Tibial artery (tissue), 4 donors: ENCODE results near the gene SLC25A33.
A peak's percentile ranks its signal among the peaks of the same experiment; 100 is the strongest.

Experiments
- DNase-seq, 2 donors: peaks; one replicate each; pipeline ENCODE4 v3.0.0-alpha.2; 2019
- H3K27ac ChIP-seq, 2 donors: fragments of 200-600 bp; sonication (generic) in 1 of 2; 1 replicate in 1 of 2; 2 replicates in 1 of 2; pipeline ENCODE4 v1.5.1; 2018 to 2019; ENCODE audit warnings: mild to moderate bottlenecking in 1 of 2
- H3K27me3 ChIP-seq, 2 donors: fragments of 200-600 bp; sonication (generic) in 1 of 2; one replicate each; pipeline versions ENCODE4 v1.5.1 to v1.6.0; 2016 to 2019
- H3K36me3 ChIP-seq, 3 donors: fragments of 200-600 bp; sonication (generic) in 2 of 3; one replicate each; pipeline ENCODE4 v1.5.1; 2016 to 2019; ENCODE audit warnings: mild to moderate bottlenecking in 2 of 3
- H3K4me1 ChIP-seq, 4 donors: fragments of 200-600 bp; sonication (generic) in 2 of 4; 1 replicate in 3 of 4; 2 replicates in 1 of 4; pipeline ENCODE4 v1.5.1; 2016 to 2019
- H3K4me3 ChIP-seq, 2 donors: fragments of 200-600 bp; sonication (generic) in 1 of 2; 1 replicate in 1 of 2; 2 replicates in 1 of 2; pipeline ENCODE4 v1.5.1; 2018 to 2019; ENCODE audit warnings: mild to moderate bottlenecking in 2 of 2
- H3K9me3 ChIP-seq, 3 donors: fragments of 200-600 bp; sonication (generic) in 1 of 3; one replicate each; pipeline ENCODE4 v1.5.1; 2016 to 2019
- CTCF ChIP-seq, 2 experiments: fragments of 200-600 bp in 1 of 2; fragments of 450-650 bp in 1 of 2; IDR thresholded peaks; one replicate each; pipeline ENCODE4 v1.5.1; 2017 to 2019; ENCODE audit warnings: antibody characterized with exemption in 2 of 2, mild to moderate bottlenecking in 1 of 2, moderate library complexity in 1 of 2
- intact Hi-C: fragments of 100-400 bp; cut with DNase I; formaldehyde crosslinking; loops from one replicate; pipeline ENCODE4 v1.15.0; 2023; ENCODE audit warnings: low total_unique reads

The SLC25A33 gene

GRCh38 chr1:9549955-9550546, 10.8 kb downstream of the SLC25A33 start:
- Histone ChIP-seq H3K36me3 (no peaks in the 10 kb centered on the region), H3K4me1 (peaks cover 0 to 2% (median 0%) of the 10 kb centered on the region in 4 donors), H3K27ac (no peak overlapping the region), H3K4me3 (no peak overlapping the region), H3K9me3 (no peaks in the 10 kb centered on the region), H3K27me3 (no peaks in the 10 kb centered on the region)
- peak in 1 of 2 donors; percentile 6 for DNase-seq
- intact Hi-C loops = no loop called here
- no peak for TF ChIP-seq CTCF (IDR thresholded peaks at IDR 0.05)

- Histone ChIP-seq H3K9me3 (no peaks in the 10 kb centered on the region), H3K27me3 (no peaks in the 10 kb centered on the region), H3K4me3 (no peak overlapping the region), H3K27ac (no peak overlapping the region), H3K36me3 (peaks cover 0 to 7% (median 0%) of the 10 kb centered on the region in 3 donors), H3K4me1 (peaks cover 0 to 11% (median 2%) of the 10 kb centered on the region in 4 donors)
- no peak for DNase-seq
- intact Hi-C loops = no loop called here
- TF ChIP-seq CTCF (IDR thresholded peaks at IDR 0.05) = no peak
Observed at GRCh38 chr1:9551984-9552383, 12.7 kb downstream of the SLC25A33 start.

- intact Hi-C loops = no loop called here
- H3K4me1 ChIP-seq = peaks cover 0 to 11% (median 2%) of the 10 kb centered on the region in 4 donors
- no peak for TF ChIP-seq CTCF (IDR thresholded peaks at IDR 0.05)
- H3K27me3 ChIP-seq = no peaks in the 10 kb centered on the region
- H3K27ac ChIP-seq = no peak overlapping the region
- peaks cover 0 to 9% (median 7%) of the 10 kb centered on the region in 3 donors for H3K36me3 ChIP-seq
- H3K9me3 ChIP-seq = no peaks in the 10 kb centered on the region
- peak in 1 of 2 donors; percentile 4 for DNase-seq
- no peak overlapping the region for H3K4me3 ChIP-seq
Observed at GRCh38 chr1:9553736-9554144, 14.5 kb downstream of the SLC25A33 start.

- intact Hi-C loops = no loop called here
- peaks cover 0 to 13% (median 7%) of the 10 kb centered on the region in 3 donors for H3K36me3 ChIP-seq
- peaks cover 0 to 12% (median 3%) of the 10 kb centered on the region in 4 donors for H3K4me1 ChIP-seq
- peak in 1 of 2 donors; percentile 3 for DNase-seq
- H3K27me3 ChIP-seq = no peaks in the 10 kb centered on the region
- peak overlapping the region in 1 of 2 donors; percentile 41 for H3K27ac ChIP-seq
- no peak overlapping the region for H3K4me3 ChIP-seq
- no peaks in the 10 kb centered on the region for H3K9me3 ChIP-seq
- no peak for TF ChIP-seq CTCF (IDR thresholded peaks at IDR 0.05)
Observed at GRCh38 chr1:9555942-9556341, 16.7 kb downstream of the SLC25A33 start.

GRCh38 chr1:9557624-9558023, 18.4 kb downstream of the SLC25A33 start:
- Histone ChIP-seq H3K4me3 (no peak overlapping the region), H3K4me1 (peaks cover 0 to 22% (median 7%) of the 10 kb centered on the region in 4 donors), H3K36me3 (peaks cover 0 to 13% (median 7%) of the 10 kb centered on the region in 3 donors), H3K9me3 (no peaks in the 10 kb centered on the region), H3K27me3 (no peaks in the 10 kb centered on the region), H3K27ac (no peak overlapping the region)
- intact Hi-C loops = no loop called here
- no peak for TF ChIP-seq CTCF (IDR thresholded peaks at IDR 0.05)
- DNase-seq = no peak
